ENCODE data around the gene ALKBH2. TPM values are rescaled to one million over a fixed set of nuclear protein-coding genes. Genes with fewer than 3 reads are reported as not detected.

The ALKBH2 gene
- total and polyA plus RNA-seq, 2 of the 8 experiments (the other 6 are each of a cell fraction or from before 2014, with no cell fraction given), result 19.1 to 22.5 TPM

DNA sequence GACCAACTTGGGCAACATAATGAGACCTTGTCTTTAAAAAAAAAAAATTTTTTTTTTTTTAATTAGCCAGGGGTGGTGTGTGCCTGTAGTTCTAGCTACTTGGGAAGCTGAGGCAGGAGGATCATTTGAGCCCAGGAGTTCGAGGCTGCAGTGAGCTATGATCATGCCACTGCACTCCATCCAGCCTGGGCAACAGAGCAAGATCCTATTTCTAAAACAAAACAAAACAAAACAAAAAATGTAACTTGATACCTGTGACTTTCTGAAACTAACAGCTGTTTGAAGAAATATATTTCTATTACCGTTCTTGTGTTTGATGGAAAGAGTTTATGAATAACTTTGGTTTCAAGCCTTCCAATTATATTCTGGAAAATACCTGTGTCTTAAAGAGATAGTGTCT lies 21.4 kb upstream of the ALKBH2 start:
- CTCF ChIA-PET (ENCODE audit: partially characterized antibody), result interaction anchor here (0.7 to 2.4 kb wide), 5 partner anchors 13 to 141 kb away, joined by 3 to 5 read pairs (median 4); no protein-coding TSS in a partner anchor
- POLR2A ChIA-PET (ENCODE audit: partially characterized antibody), result interaction anchor here (2.1 kb wide), 1 partner anchor 16 kb away, joined by 4 read pairs; no protein-coding TSS in a partner anchor
- no peak overlapping the region for H3K4ac ChIP-seq (replicated peaks; ENCODE audit: insufficient read length, low read depth, low read length)
- no peaks in the 10 kb centered on the region for H3K9me3 ChIP-seq (ENCODE audit: insufficient read depth in 2 of 2, low read depth in 1 of 2, low read length in 1 of 2)
- H4K8ac ChIP-seq (ENCODE audit: extremely low read depth, insufficient read depth, low read length), result no peak overlapping the region
- H2BK20ac ChIP-seq (ENCODE audit: low read length), result no peak overlapping the region
- H3K4me2 ChIP-seq (ENCODE audit: insufficient read depth in 1 of 2, low read depth in 2 of 2, low read length in 2 of 2), result no peak overlapping the region
- no peak overlapping the region for H2BK15ac ChIP-seq (ENCODE audit: low read length)
- no peaks in the 10 kb centered on the region for H3K79me1 ChIP-seq (ENCODE audit: low read depth, low read length)
- FAIRE-seq, result no peak
- DNase-seq (ENCODE audit: low read depth in 1 of 2, low spot score in 2 of 2), result no peak
- no peak overlapping the region for H3K56ac ChIP-seq (replicated peaks; ENCODE audit: insufficient read length, low read depth, low read length)
- H3K4me1 ChIP-seq (replicated peaks in 1 of 4; ENCODE audit: control insufficient read depth in 3 of 4, insufficient read depth in 4 of 4, low read length in 3 of 4), result peaks cover 2 to 11% (median 5%) of the 10 kb centered on the region in 4 experiments; a peak in 5 of 7 replicates
- no peak overlapping the region for H2AK5ac ChIP-seq (ENCODE audit: low read depth, low read length)
- no peak overlapping the region for H3K23ac ChIP-seq (ENCODE audit: insufficient read length)
- H3K36me3 ChIP-seq (ENCODE audit: control insufficient read depth in 2 of 4, insufficient read depth in 4 of 4, low read length in 3 of 4), result peaks cover 0 to 7% (median 3%) of the 10 kb centered on the region in 4 experiments; a peak in 3 of 8 replicates
- H2AFZ ChIP-seq (ENCODE audit: low read length), result no peak overlapping the region
- no peak overlapping the region for H2BK12ac ChIP-seq (ENCODE audit: low read depth, low read length)
- H3K18ac ChIP-seq (ENCODE audit: extremely low read depth, low read length), result no peak overlapping the region
- no peaks in the 10 kb centered on the region for H3K79me2 ChIP-seq (ENCODE audit: control insufficient read depth in 1 of 2, insufficient read depth in 2 of 2, low read length in 2 of 2)
- no peaks in the 10 kb centered on the region; a peak in 1 of 7 replicates for H3K27me3 ChIP-seq (replicated peaks in 1 of 4; ENCODE audit: control insufficient read depth in 3 of 4, extremely low read depth in 1 of 4, insufficient read depth in 3 of 4, low read length in 3 of 4)
- H3K14ac ChIP-seq (ENCODE audit: insufficient read length), result no peak overlapping the region
- TF ChIP-seq NRF1 (IDR thresholded peaks at IDR 0.05; ENCODE audit: low read depth, low read length) (no peak), SP4 (IDR thresholded peaks at IDR 0.05; ENCODE audit: low read length) (no peak)
- H3K27ac ChIP-seq (ENCODE audit: low read depth, low read length), result no peak overlapping the region
- H2BK120ac ChIP-seq (replicated peaks; ENCODE audit: low read depth, low read length), result no peak overlapping the region
- no peak overlapping the region for H2BK5ac ChIP-seq (ENCODE audit: low read depth, low read length)
- H3K23me2 ChIP-seq (ENCODE audit: low read depth, low read length), result no peaks in the 10 kb centered on the region
- no peak overlapping the region for H4K5ac ChIP-seq (ENCODE audit: insufficient read length, low read depth, low read length)
- H4K91ac ChIP-seq (replicated peaks; ENCODE audit: insufficient read length, low read length), result no peak overlapping the region
- no peaks in the 10 kb centered on the region for H4K20me1 ChIP-seq (replicated peaks in 1 of 2; ENCODE audit: control insufficient read depth in 1 of 2, insufficient read depth in 2 of 2, low read length in 2 of 2)
- H3K9ac ChIP-seq (replicated peaks in 1 of 4; ENCODE audit: extremely low read depth in 1 of 4, low read depth in 3 of 4, low read length in 3 of 4), result no peak overlapping the region
- 88% methylated on average over 2 of the region's 2 CpGs; no CpG with 5 or more reads in 1 of the 2 experiments for WGBS, 2 experiments (ENCODE audit: extremely low coverage in 1 of 2, insufficient coverage in 1 of 2, insufficient read length in 1 of 2, insufficient replicate concordance in 2 of 2, low coverage in 1 of 2, low lambda C conversion rate in 2 of 2, missing lambda C conversion rate in 1 of 2)
- H3K4me3 ChIP-seq (ENCODE audit: extremely low read depth in 1 of 4, insufficient read depth in 2 of 4, low read depth in 3 of 4, low read length in 4 of 4), result no peak overlapping the region

All from H1 (cell line).